Panc1 (cell line): Measurements from ENCODE around the gene DYRK1A. TPM values are rescaled to one million over a fixed set of nuclear protein-coding genes. Genes with fewer than 3 reads are reported as not detected.

ENCODE experiments used
- ATAC-seq: fragments of 200-7000 bp; cut with Tn5 transposase; 2 replicates; pipeline ENCODE4 v1.9.1; 2020; ENCODE audit warnings: mild to moderate bottlenecking, moderate library complexity
- BruUV-seq: library from RNA; stranded (reverse); fragments of 400-500 nt; replicated peaks from 2 replicates; lab custom pipeline; 2021; lab: Mats Ljungman, UMichigan
- CTCF ChIA-PET: fragments of 300-600 bp; sonication (Branson Sonifier 250); formaldehyde crosslinking; loops from one replicate; lab custom pipeline; 2022; ENCODE audit warnings: antibody characterized with exemption; lab: Charles Lee
- POLR2A ChIA-PET: fragments of 300-600 bp; sonication (Branson Sonifier 250); formaldehyde crosslinking; loops from one replicate; lab custom pipeline; 2022; ENCODE audit warnings: antibody characterized with exemption; lab: Charles Lee
- DNase-seq: peaks from one replicate; pipeline ENCODE4 v3.0.0-alpha.2; 2010; ENCODE audit warnings: low read depth, low spot score
- H3K27ac ChIP-seq: 2 replicates; pipeline ENCODE4 v1.5.1; 2011; ENCODE audit warnings: mild to moderate bottlenecking, low read length, inconsistent platforms
- H3K27me3 ChIP-seq: fragments of 200-500 bp; sonication (Bioruptor generic); 2 replicates; pipeline ENCODE4 v1.6.0; 2014; ENCODE audit warnings: low read length, inconsistent platforms; ENCODE audit not compliant: control insufficient read depth, insufficient read depth
- H3K36me3 ChIP-seq: fragments of 200-500 bp; sonication (Bioruptor generic); 2 replicates; pipeline ENCODE4 v1.5.1; 2014; ENCODE audit warnings: inconsistent platforms, mild to moderate bottlenecking, low read length, moderate library complexity; ENCODE audit not compliant: control insufficient read depth, insufficient read depth
- H3K4me1 ChIP-seq: 2 replicates; pipeline ENCODE4 v1.5.1; 2011; ENCODE audit warnings: inconsistent platforms, mild to moderate bottlenecking, low read length, moderate library complexity; ENCODE audit not compliant: control insufficient read depth, insufficient read depth
- H3K4me3 ChIP-seq, 2 experiments: 2 replicates each; pipeline ENCODE4 v1.5.1; 2011 to 2012; ENCODE audit warnings: low read depth in 2 of 2, low read length in 2 of 2, mild to moderate bottlenecking in 2 of 2, inconsistent platforms in 1 of 2, moderate library complexity in 1 of 2
- H3K9me3 ChIP-seq: fragments of 200-500 bp; sonication (Bioruptor generic); 2 replicates; pipeline ENCODE4 v1.5.1; 2014; ENCODE audit warnings: low read depth, mild to moderate bottlenecking, inconsistent platforms, low read length, moderate library complexity; ENCODE audit not compliant: control insufficient read depth, insufficient read depth
- CTCF ChIP-seq: fragments of 450-650 bp; IDR thresholded peaks from 2 replicates; pipeline ENCODE4 v1.5.1; 2017; ENCODE audit warnings: mild to moderate bottlenecking
- POLR2AphosphoS5 ChIP-seq: IDR thresholded peaks from 2 replicates; pipeline ENCODE4 v1.6.1; 2012; ENCODE audit warnings: mild to moderate bottlenecking, low read depth, low read length, moderate library complexity
- REST ChIP-seq, 2 experiments: IDR thresholded peaks; 2 replicates each; pipeline ENCODE4 v1.6.1; 2011 to 2012; ENCODE audit warnings: low read depth in 2 of 2, control low read depth in 1 of 2, low read length in 1 of 2, mild to moderate bottlenecking in 1 of 2, moderate library complexity in 1 of 2; ENCODE audit not compliant: insufficient read depth in 1 of 2
- SIN3A ChIP-seq: IDR thresholded peaks from 2 replicates; pipeline ENCODE4 v1.6.1; 2012; ENCODE audit warnings: low read depth, mild to moderate bottlenecking, low read length, moderate library complexity, borderline replicate concordance; ENCODE audit not compliant: insufficient read depth
- TCF7L2 ChIP-seq: IDR thresholded peaks from 2 replicates; pipeline ENCODE4 v1.6.1; 2011; ENCODE audit warnings: mild to moderate bottlenecking, low read depth, low read length, inconsistent platforms
- in situ Hi-C: cut with HindIII; loops from 2 replicates; pipeline ENCODE4 v1.10.0; 2016; ENCODE audit warnings: low sequenced_read_pairs, low pct_unique_long_range_greater_than_20kb
- intact Hi-C: fragments of 100-400 bp; cut with micrococcal nuclease; formaldehyde crosslinking; loops from one replicate; pipeline ENCODE4 v1.10.0; 2022; ENCODE audit not compliant: unreplicated experiment
- total RNA-seq: library from RNA; stranded (reverse); gene quantifications from one replicate; pipeline ENCODE4 v1.2.1, GENCODE V29; 2021; ENCODE audit not compliant: unreplicated experiment

DYRK1A gene
- total RNA-seq, 1 experiment from 2014 or later: 36.1 TPM

- no peak overlapping the region for H3K27ac ChIP-seq
- no peaks in the 10 kb centered on the region for H3K27me3 ChIP-seq
- intact Hi-C loops (no loop called here), in situ Hi-C loops (no loop called here)
- H3K9me3 ChIP-seq: no peaks in the 10 kb centered on the region
- ChIA-PET CTCF (no interaction called here), POLR2A (no interaction called here)
- no TSS peak for BruUV-seq
- no peak for TF ChIP-seq SIN3A
- TF ChIP-seq REST (IDR thresholded peaks at IDR 0.05; ENCODE audit: insufficient read depth in 1 of 2, low read depth in 2 of 2, low read length in 1 of 2): no peak
- H3K36me3 ChIP-seq: no peaks in the 10 kb centered on the region; the same call in 1 of the 2 replicates
- ATAC-seq (no peak), DNase-seq (no peak)
- H3K4me1 ChIP-seq: peaks cover 5% of the 10 kb centered on the region
- H3K4me3 ChIP-seq: no peak overlapping the region
These were observed 66.3 kb downstream of the DYRK1A start for GRCh38 chr21:37432710-37433455.

- CTCF ChIA-PET: no interaction called here
- TF ChIP-seq SIN3A (no peak), POLR2AphosphoS5 (no peak), CTCF (no peak), TCF7L2 (no peak), REST (IDR thresholded peaks at IDR 0.05; ENCODE audit: insufficient read depth in 1 of 2, low read depth in 2 of 2, low read length in 1 of 2) (no peak)
- no peak for ATAC-seq
- in situ Hi-C loops (no loop called here), intact Hi-C loops (no loop called here)
- Histone ChIP-seq H3K9me3 (no peaks in the 10 kb centered on the region), H3K27ac (no peak overlapping the region), H3K27me3 (no peaks in the 10 kb centered on the region), H3K36me3 (no peaks in the 10 kb centered on the region; the same call in 1 of the 2 replicates), H3K4me1 (peaks cover 5% of the 10 kb centered on the region), H3K4me3 (no peak overlapping the region)
- no TSS peak for BruUV-seq
- POLR2A ChIA-PET: no interaction called here
- no peak for DNase-seq
These were observed 66.9 kb downstream of the DYRK1A start for GRCh38 chr21:37433456-37433840.
